Measurements from ENCODE around the gene COL4A1.

The COL4A1 gene

DNA sequence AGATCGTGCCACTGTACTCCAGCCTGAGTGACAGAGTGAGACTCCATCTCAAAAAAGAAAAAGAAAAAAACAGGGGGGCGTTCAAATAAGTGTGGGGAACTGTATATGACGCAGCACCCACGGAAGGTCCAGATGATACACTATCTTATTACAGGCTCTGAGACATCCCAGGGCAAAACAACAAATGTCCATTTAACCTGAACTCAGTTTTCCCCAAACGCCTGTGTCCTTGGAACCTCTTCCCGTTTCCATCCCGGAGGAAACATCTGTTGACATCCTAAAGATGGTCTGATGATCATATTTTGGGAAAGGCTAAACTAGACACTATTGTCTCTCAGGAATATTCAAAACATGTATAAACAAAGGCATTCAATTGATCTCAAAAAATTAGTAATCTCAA lies 72.4 kb downstream of the COL4A1 start:
- no peak for DNase-seq

DNA sequence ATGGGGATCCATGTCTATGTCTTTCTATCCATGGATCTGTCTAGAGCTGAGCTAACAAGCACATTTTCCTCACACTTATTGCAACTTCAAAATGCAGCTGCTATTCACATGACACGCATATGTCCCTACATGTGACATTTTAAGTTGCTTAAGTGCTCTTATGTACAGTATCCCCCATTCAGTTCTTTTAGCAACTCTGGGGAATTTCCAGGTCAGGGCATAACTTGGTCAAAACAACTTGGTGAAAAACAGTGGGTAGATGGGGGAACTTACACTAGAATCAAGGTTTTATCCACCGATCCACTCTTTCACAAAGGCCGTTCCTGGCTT lies 73.0 kb downstream of the COL4A1 start:
- DNase-seq, result no peak

DNA sequence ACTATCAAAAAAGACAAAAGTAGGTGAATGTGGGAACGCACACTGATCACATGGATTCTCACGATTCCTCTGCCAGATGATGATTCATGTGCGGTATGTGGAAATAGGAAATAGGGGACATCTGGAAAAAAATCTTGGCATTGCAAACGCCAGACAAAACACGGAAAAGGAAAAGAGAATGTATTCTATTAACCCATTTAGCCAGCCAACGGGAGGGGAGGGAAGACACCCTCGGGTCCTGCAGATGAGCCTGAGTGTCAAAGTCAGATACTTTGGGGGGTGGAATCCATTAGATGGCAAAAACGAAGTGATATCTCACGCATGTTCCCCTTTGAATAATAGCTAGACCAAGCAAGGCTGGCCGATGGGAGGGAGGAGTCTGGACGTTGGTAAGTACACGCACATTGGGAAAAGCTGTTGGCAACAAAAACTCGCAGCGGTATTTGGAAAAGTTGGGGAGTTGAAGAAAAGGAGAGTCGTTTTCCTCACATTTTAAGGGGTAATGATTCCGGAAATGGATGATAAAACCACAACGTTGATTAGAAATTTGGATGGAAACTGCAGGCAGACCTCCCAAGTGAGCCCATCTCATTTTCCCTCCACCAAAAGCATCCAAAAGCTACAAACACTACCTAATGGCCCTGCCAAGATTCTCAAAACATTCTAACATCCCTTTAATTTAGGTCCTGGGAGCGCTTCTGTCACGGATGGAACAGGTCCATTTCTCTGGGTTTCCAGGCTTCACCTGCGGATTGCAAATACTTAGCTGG lies 73.6 kb downstream of the COL4A1 start:
- DNase-seq, result no peak

DNA sequence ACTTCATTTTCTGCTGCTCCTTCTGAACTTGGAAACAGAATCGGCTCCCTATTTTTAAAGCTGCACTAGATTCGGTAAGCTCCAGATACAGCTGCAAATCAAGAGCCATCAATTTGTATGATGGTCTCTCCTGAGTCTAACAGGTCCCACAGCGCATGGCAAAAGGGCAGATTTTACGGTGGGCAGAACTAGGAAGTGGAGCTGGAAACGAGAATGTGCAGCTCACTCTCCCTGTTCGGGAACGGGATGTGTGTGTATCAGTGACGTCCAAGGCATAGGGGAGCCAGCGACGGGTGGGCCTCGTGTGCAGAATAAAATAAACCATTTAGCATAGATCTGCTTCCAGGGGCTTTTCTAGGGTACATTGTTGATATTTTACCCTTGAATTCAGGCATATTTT lies 74.2 kb downstream of the COL4A1 start:
- no peak for DNase-seq

DNA sequence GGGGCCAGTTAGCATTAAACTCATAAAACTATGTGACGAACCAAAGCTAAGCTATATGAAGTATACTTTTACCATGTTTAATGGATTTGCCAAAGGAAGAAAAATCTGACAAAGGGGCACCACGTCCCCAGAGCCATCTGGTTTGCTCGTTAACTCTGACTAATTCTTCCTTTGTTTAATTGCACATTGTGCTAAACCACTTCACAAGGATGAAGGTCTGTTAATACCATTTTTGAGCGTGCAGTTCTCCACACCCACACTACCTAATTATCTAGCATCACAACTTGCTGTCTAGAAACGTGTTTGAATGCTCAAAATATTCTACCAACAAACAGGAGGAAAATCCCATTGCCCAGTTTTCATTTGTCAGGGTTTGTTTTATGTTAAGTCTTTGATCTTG lies 74.8 kb downstream of the COL4A1 start:
- DNase-seq, result no peak

DNA sequence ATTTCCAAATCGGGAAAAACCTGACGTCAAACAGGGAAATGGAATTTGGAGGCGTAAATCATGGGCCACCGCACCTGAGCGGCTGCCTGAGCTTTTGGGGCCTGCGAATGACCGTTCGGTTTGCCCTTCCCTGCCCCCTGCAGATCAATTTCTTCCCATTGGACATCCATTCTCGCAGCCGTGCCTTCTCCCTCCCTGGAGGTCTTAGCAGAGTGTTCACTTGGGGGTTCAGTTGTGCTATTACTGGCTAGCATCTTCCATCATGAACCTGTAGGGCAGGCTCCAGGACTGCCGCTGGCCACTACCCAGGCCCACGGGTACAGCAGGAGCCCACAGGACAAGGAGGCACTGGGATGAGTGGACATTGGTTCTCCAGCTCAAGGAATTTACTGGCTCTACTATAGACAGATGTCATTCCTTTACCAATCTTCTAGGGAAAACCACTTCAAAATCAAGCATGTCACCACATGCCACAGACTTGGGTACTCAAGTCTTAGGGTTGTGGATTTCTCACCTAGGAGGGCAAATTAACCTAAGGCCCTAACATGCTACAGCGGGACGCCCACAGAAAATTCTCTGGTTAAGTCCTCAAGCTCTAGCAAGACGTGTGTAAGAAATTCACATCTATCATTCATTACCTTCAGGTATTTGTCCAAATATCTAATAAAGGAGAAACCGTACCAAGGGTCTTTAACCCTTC lies 75.5 kb downstream of the COL4A1 start:
- no peak for DNase-seq

DNA sequence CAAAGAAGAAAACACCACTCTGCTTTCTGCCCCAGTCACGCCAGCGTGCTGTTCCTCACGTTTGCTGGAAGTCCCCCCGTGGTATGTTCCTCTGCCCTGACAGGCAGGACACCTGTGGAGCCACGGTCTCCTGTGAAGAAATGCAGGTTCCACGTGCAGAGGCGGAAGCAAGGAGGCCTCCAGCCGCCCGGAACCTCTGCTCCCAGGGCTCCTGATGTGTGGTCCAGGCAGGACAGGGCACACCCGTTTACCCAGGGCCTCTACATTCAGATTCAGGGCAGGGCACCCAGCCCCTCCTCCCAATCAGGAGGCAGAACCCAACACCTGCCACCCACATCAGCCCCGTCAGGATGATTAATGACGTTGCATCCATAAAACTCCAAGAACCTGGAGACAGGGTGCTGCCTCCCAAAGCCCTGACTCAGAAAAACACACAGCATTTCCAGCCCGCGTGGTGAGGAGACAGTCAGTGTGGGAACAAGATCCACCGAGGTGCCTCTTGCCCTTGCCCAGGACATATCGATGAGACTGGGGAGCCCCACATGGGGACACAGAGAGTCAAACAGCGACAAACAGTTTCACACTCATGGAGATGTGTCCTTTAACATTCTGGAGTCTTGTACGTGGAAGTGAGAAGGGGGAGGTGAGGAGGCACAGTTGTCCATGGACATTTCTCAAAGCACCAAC lies 76.2 kb downstream of the COL4A1 start:
- no peak for DNase-seq

DNA sequence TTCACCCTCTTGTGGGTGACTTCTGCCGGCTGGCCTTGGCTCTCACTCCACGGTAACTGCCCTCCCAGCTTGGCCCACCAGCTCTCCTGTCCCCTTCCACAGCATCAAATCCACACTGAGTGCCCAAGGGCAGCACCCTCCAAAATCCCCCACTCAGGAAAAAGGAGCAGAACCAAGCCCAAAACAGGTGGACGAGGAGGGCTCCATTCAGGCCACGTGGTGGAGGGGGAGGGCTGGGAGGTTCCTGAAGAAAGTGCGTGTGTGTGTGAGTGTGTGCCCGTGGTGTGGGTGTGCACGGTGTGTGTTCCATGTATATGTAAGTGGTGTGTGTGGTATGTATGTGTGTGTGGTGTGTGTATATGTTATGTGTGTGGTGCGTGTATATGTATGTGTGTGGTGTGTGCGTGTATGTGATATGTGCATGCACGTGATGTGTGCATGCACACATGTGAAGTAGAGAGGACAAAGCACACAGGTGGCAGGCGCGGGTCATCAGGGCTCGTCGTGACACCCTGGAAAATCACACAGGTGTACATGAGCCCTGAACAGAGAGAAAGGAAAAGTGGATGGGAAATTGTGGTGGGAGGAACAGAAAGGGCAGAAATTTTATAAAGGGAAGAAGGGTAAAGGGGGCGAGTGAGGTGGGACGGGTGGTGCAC lies 76.9 kb downstream of the COL4A1 start:
- no peak for DNase-seq

DNA sequence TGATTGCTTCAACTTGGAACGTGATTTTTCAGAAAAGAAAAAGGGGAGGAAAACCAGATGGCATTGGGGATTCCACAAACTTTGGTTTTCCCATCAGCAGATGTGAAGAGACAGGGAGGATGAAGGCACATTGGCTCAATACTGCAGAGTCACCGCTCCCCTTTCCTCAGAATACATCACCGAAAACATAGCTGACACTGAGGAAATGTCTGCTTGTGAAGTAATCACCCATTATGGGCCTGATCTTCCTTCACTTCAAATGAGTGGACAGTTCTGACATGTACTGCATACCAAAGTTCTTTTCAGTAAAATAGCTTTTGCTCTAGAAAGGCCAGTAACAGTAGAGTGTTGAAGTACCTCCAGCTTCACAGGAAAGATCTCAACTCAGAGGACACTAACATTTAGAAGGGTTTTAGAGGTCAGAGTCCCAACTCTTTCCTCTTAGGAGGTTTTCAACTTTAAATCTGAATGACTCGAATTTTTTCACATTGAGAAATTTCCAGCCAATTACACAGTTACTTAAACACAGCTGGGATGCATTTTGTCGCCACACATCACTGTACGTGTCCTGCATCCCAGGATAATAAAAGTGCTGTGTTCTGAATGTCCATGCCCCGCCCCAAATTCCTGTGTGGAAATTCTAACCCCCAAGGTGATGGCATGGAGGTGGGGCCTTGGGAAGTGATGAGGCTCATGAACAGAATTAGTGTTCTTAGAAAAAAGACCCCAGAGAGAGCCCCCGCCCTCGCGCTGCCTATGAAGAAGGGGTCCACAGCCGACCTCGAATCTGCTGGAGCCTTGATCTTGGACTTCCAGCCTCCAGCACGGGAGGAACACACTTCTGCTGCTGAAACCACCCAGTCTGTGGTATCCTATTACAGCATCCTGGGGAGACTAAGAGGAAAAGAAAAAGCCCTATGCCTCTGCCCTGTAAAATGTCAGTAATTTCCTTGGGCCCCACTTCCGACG lies 77.7 kb downstream of the COL4A1 start:
- no peak for DNase-seq

DNA sequence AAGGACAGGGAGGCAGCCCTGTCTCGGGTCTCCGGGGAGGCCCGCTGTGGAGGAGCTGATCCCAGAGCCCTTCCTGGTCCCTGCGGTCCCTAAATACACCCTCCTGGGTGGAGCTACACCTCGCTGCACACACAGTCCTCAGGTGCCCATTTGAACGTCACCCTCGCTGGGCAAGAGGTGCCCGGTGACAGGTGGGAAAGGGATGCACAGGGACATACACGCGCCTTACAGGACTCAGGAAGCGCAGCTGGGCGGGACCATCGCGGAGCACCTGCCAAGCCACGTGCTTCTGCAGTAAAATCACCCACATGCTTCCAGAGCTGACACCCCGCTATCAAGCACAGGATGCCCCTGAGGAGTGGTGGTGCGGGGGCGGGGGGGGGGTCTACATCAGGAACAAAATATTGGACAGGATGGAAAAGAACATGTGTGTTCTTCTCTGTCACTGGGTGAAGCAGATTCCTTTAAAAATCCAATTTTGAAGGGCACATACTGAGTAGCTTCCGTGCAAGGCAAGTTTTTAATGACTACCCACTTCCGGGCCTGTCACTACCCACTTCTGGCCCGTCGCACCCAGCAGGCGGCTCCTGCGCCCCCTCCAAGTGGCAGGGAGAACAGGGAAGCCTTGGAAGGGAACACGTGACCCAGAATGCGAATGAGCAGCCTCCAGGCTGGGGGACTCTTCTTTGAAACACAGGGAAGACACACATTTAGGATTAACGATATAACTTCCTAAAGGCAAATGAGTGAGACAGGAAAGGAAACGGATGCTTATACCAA lies 78.9 kb downstream of the COL4A1 start:
- DNase-seq, result no peak

DNA sequence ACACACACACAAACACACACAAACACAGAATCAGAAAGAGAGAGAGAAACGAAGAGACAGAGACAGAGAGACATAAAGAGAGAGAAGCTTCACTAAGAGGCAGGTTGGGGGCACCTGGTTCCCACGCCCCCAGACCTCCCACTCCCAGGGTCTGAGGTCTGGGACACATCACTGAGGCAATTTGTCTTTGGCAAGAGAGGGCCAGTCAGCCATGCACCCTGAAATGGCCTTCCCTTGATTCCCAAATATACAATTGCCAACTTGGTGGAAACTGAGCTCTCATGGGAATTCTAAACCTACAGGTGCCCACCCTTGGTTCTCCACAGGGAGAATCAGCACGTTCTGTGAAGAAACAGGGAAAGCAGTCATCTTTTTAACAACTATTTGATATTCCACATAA lies 79.5 kb downstream of the COL4A1 start:
- no peak for DNase-seq

DNA sequence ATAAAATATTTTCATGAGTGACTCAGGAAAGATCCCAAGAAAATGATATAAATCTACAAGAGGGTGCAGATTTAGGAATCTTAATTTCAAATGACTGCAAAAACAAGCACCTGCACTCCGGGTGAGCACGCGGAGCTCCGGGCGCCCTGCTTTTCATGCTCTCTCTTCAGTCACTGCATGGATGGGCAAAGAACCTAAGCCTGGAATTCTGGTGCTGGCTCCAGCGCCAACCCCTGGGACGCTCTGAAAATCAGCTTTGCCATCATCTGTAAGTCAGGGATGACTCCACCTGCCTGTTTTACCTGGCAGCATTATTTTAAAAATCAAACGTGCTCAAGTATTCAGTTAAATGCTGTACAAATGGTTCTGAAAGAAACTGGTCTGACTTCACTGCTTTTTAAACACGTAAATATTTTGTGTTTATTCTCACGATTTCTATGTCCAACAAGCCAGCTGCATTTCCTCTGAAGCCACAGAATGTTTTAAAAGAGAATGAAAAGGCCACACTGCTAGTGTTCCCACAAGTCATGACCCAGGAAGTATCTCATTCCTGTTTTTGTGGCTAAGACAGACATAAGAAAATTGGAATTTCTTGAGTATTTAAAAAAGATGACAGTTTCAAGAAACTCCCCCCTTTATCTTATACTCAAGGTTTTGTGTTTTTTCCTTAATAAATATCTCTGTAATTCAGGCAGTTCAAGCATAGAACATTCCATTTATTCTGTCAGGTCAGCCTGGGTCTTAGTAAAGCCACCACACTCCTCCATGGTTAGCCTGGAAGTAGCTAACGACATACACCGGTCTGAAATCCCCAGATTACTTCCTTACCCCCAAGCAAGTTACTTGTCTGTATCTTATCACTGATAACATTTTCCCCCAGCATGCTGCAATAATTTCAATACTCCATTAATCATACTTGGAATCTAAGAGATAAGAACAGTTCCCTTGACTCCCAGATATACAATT lies 81.1 kb downstream of the COL4A1 start:
- DNase-seq, result no peak

DNA sequence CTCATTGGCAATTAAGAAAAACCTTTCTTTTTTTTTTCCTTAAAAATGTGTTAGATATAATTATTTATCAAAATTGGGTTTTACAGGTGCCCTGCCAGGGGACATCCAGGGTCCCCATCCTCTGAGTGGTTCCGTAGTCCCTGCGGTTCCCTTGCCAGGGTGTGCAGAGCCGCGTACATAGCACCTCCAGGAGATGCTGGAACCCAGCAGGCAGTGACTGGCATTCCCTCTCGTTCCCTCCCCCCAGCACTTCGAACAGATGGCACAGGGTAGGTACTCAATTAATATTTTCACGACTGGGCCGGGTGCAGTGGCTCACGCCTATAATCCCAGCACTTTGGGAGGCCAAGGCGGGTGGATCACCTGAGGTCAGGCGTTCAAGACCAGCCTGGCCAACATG lies 82.0 kb downstream of the COL4A1 start:
- no peak for DNase-seq

DNA sequence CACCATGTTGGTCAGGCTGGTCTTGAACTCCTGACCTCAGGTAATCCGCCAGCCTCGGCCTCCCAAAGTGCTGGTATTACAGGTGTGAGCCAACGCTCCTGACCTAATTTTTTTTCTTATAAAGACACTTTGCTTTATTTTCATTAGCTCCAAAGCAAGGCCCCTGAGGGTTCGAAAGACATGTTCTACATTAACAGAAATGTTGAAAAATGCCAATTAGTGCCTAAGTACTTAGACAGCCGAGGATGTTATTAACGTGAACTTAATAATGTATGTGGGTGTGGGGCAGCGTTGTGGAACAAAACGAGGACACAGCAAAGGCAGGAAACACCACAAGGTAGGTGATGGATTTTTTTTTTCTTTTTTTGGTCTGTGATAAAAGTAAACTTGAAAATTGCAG lies 82.4 kb downstream of the COL4A1 start:
- no peak for DNase-seq

DNA sequence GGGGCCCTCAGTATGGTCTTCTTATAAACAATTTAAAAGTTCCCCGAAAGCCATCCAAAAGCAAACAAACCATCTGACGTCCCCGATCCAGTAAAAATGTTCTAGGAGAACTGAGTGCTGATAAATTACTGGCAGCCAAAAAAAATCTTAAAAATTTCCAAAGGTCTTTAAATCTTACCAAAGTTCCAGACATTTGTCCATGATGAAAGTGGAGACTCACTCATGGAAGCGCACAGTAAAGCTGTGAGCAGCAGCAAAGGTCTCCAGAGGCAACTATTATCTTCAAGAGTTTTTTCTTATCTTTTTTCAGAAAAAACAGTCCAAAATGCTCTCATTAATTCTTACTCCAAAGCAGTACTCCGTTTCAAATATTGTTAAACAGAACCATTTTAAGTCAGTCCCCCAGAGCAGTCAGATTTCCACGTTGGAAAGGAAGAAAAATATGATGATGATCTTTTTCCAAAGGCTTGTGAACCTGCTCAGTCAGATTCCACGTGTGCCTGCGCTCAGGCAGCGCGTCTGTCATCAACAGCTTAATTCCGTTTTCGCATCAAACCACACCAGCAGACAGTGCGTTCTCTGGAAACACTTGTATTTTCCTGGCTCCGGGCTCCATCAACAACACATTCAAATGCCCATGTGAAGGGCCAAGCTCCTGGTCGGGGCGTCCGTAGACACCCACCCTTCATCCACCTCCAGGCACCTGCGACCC lies 85.4 kb downstream of the COL4A1 start:
- DNase-seq, result no peak

DNA sequence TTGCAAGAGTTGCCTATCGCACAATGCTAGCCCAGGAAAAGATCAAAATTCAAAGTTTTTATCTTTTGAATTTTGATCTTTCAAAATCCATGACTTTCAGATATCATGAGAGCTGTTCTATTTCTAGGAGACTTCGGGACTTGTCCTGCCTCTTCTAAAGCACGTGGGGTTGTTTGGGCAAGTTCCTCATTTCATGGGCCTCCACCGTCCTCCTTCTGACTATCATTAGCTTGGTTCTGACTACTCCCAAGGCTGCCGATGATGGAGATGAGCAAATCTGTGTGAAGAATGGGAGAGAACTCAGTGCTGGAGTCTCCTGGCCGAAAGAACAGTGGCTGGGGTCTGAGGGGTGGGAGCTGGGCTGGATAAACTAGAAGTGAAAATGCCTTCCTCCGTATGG lies 86.5 kb downstream of the COL4A1 start:
- DNase-seq, result no peak

DNA sequence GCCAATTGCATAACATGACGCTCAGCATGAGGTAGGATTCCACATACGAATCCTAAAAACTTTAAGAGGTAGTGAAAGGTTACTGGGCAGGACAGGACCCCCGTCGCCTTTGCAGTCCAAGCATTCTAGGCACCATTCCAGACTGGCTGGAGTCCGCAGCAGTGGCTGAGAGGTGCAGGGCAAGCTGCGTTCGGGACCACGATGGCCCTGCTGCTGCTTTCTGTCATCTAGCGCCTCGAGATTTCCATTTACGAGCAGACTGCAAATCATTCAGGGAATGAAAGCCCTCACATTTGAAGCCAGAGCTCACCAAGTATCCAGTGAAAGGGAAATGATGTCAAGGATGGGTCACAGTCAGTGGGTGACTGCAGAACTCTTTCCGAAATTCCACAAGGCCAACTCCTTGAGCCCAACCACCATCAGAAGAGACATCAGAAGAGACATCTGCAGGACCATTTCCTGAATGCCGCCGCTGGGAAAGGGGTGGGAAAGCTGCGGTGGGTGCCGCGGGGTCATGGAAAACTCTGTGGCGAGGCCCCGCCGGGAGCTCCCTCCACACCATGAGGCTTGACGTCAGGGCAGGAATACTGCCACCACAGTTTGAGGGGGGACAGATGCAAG lies 88.3 kb downstream of the COL4A1 start:
- no peak for DNase-seq

DNA sequence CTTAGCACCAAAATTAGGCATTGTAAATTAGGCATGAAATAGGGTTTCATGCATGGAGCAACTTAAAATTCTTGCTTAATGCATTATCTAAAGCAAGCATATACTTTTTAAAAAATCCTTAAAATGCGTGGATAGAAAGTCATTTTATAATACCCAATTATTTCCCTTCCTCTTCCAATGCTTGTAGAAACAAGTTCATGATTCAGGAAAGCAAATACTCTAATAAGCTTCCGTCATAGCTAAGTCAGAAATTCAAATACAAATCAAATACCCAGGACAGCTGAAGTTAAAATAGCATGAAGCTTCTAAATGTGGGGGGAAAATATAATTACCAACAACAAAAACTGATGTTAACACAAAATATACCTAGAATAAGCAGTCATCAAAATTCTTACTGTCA lies 89.1 kb downstream of the COL4A1 start:
- no peak for DNase-seq

DNA sequence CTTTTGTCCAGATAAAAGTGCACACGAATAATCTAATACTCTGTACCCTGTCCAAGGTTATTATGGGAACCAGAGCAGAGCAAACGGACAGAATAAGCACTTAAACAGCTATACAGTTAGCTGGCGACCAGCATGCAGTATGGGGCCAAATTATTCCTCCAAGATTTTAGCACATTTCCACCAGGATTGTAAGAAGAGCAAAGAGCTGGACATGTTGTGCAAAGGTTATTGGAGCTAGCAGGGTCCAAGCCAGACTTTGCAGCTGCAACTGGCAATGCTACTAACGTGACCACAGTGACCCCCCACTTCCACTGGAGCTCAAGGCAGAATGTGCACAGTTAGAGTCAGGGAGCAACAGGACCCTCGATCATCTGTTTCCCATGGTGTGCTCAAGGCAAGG lies 89.9 kb downstream of the COL4A1 start:
- no peak for DNase-seq
